Retinal pigment epithelial cell (primary cell): ENCODE data around the gene GMEB2.

Experiments used
- DNase-seq: peaks from one replicate; pipeline ENCODE4 v3.0.0-alpha.2; 2010; ENCODE audit warnings: low read depth
- H3K4me3 ChIP-seq: 2 replicates; pipeline ENCODE4 v1.5.1; 2011; ENCODE audit warnings: mild to moderate bottlenecking, low read length, control low read depth, moderate library complexity
- CTCF ChIP-seq: conservative IDR thresholded peaks from 2 replicates; pipeline ENCODE4 v1.5.1; 2011; ENCODE audit warnings: low read depth, low read length, control low read depth, inconsistent platforms

Gene GMEB2

GRCh38 chr20:63570281-63571086, 56.4 kb downstream of the GMEB2 start:
- no peak overlapping the region for H3K4me3 ChIP-seq
- TF ChIP-seq CTCF = no peak
- no peak for DNase-seq

GRCh38 chr20:63568986-63569949, 57.6 kb downstream of the GMEB2 start:
- no peak for TF ChIP-seq CTCF
- DNase-seq = no peak
- H3K4me3 ChIP-seq = no peak overlapping the region

- H3K4me3 ChIP-seq = no peak overlapping the region
- no peak for TF ChIP-seq CTCF
- DNase-seq = no peak
Observed at GRCh38 chr20:63568170-63568981, 58.5 kb downstream of the GMEB2 start.

- H3K4me3 ChIP-seq = no peak overlapping the region
- no peak for DNase-seq
- TF ChIP-seq CTCF = no peak
Observed at GRCh38 chr20:63567386-63568169, 59.3 kb downstream of the GMEB2 start.

GRCh38 chr20:63567136-63567385, 59.8 kb downstream of the GMEB2 start:
- no peak overlapping the region for H3K4me3 ChIP-seq
- DNase-seq = no peak
- TF ChIP-seq CTCF = no peak

- H3K4me3 ChIP-seq = no peak overlapping the region
- no peak for TF ChIP-seq CTCF
- no peak for DNase-seq
Observed at GRCh38 chr20:63566395-63567135, 60.3 kb downstream of the GMEB2 start.
